Ammon's horn (tissue), 1 donor: ENCODE results near the gene WFDC13.
A peak's percentile ranks its signal among the peaks of the same experiment; 100 is the strongest.
"Not testable (repeated sequence)": the region's sequence is repeated elsewhere in the genome, so short reads cannot be mapped to it uniquely, and the experiment has no call there.

Experiments
- DNase-seq: peaks from one replicate; pipeline ENCODE4 v3.0.0-alpha.2; 2016; ENCODE audit warnings: low spot score

The WFDC13 gene, protein sequence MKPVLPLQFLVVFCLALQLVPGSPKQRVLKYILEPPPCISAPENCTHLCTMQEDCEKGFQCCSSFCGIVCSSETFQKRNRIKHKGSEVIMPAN

DNA sequence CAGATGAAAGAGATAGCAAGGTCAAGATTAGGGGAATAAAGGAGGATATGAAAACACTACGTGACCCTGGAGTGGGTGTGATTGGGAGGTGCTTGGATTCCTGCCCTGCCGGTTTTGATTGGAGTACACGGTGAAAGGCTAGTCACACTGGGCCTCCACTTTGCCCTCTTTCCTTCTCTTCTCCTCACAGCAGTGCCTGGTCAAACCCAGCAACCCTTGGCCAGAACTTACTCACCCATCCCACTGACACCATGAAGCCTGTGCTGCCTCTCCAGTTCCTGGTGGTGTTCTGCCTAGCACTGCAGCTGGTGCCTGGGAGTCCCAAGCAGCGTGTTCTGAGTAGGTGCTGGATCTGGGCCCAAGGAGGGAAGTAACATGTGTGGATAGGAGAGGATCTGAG lies at the start of gene WFDC13:
TSS of gene WFDC13 (plus strand) at position 166 of the 400 bp plus-strand sequence. CDS start at position 252, 86 bp downstream.
- peak; percentile 3 for DNase-seq

DNA sequence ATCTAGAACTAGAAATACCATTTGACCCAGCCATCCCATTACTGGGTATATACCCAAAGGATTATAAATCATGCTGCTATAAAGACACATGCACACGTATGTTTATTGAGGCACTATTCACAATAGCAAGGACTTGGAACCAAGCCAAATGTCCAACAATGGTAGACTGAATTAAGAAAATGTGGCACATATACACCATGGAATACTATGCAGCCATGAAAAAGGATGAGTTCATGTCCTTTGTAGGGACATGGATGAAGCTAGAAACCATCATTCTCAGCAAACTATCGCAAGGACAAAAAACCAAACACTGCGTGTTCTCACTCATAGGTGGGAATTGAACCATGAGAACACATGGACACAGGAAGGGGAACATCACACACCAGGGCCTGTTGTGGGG lies 44.8 kb upstream of the WFDC13 start:
- not testable (repeated sequence) for DNase-seq

DNA sequence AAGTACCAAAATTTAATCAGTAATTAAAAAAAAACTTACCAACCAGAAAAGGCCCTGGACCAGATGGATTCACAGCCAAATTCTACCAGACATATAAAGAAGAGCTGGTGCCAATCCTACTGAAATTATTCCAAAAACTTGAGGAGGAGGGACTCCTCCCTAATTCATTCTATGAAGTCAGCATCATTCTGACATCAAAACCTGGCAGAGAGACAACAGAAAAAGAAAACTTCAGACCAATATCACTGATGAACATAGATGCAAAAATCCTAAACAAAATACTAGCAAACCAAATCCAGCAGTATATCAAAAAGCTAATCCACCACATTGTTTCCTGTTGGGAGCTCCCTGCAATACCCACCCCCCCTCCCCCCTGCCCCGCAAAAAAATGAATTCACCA lies 31.7 kb upstream of the WFDC13 start, which contains the start of gene WFDC11:
TSS of gene WFDC11 (minus strand) at position 101 of the 400 bp plus-strand sequence. CDS start 19,639 bp downstream, outside the sequence.
- no peak for DNase-seq

DNA sequence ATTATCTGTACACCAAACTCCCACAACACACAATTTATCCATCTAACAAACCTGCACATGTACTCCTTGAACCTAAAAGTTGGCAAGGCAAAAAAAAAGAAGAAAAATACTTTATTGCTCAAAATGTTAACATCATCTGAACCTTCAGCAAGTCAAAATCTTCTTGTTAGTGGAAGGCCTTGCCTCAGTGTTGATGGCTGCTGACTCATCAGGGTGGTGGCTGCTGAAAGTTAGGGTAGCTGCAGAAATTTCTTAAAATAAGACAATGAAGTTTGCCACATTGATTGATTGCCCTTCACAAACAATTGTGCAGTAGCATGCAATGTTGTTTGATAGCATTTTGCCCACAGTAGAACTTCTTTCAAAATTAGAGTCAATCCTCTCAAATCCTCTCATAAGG lies 29.1 kb upstream of the WFDC13 start:
- DNase-seq: no peak

DNA sequence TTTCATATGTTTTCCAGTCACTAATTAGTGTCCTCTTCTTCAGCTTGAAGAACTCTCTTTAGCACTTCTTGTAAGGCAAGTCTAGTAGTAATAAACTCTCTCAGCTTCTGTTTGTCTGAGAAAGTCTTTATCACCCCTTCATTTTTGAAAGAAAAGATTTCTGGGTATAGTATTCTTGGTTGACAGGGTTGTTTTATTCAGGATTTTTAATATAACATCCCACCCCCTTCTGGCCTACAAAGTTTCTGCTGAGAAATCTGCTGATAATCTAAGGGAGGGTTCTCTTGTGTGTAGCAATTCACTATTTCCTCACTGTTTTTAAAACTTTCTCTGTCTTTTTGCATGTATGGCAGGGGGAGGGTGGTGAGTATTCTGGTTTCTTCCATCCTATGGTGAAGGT lies 22.2 kb upstream of the WFDC13 start:
- no peak for DNase-seq

DNA sequence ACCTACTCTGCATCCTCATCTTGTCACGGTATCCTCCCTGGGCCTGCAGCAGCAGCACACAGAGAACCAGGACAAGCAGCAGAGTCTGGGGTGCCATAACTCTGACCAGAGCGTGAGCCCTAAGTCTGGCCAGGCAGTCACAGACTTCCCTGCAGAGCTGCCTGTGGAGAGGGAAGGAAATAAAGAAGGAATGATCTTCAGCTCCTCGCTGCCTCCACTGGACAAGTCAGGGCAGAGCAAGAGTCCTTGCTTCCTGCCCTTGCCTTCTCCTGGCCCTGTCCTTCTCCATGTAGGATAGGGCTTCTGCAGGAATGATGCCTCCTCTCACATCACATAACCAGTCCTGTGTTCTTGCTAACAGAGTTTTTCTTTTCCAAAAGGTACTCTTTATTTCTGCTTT lies 15.9 kb upstream of the WFDC13 start:
- no peak for DNase-seq

DNA sequence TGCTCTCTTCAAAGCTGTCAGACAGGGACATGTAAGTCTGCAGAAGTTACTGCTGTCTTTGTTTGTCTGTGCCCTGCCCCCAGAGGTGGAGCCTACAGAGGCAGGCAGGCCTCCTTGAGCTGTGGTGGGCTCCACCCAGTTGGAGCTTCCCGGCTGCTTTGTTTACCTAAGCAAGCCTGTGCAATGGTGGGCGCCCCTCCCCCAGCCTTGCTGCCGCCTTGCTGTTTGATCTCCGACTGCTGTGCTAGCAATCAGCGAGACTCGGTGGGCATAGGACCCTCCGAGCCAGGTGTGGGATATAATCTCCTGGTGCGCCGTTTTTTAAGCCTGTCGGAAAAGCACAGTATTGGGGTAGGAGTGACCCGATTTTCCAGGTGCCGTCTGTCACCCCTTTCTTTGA lies 8.5 kb upstream of the WFDC13 start:
- DNase-seq: not testable (repeated sequence)

DNA sequence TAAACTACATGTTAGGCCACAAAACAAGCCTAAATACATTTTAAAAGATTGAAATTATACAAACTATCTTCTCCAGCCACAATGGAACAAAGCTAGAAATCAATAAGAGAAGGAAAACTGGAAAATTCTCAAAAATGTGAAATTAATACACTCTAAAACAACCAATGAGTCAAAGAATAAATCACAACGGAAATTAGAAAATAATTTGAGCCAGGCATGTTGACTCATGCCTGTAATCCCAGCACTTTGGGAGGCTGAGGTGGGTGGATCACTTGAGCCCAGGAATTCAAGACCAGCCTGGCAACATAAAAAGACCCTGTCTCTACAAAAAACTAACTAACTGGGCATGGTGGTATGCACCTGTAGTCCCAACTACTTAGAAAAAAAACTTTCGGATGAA lies 6.3 kb upstream of the WFDC13 start:
- DNase-seq: no peak

DNA sequence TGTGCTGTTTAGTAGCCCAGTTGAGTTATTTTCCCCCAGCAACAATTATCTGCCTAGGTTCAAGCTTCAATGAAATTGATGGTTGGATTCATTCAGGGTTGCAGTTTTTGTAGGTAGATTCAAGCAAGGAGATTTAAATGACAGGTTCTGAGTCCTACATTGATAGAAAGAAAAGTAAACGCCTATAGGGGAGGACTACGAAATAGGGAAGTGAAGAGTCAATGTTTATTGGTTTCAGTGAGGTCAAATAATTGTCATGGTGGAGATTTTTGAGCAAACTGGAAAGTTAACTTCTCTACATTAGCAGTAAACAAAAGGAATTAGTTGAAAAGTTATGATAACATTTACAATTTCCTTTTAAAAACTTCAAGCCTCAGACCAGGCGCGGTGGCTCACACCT lies 734 bp upstream of the WFDC13 start:
- DNase-seq: no peak

DNA sequence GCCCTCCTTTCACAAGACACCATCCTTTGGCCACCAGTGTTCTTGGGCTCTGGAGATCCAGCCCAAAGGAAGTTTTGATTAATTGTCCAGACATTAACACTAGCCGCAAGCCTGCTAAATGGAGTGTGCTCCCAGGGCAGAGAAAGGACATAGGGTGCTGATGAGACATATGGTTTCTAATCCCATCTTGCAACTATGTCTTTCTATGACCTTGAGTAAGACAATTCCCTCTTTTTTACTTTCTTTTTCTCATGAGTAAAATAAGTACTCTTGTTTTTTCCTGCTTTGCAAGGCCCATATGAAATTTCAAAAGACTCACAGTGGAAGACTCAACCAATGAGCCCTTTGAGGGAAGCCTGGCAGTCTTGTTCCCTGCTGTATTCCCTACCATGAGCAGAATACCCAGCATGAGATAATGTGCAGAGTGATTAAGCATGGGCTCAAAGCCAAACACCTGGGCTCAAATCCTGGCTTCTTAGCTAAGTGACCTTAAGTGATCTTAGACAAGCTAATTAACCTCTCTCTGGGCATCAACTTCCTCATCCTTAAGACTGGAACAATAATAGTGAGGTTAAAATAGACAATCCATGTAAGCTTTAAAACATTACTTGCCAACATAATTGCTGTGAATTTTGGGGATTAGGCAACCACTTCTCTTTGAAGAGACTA lies 3.3 kb downstream of the WFDC13 start, which contains the start of gene WFDC10B:
TSS of gene WFDC10B (minus strand) at position 51 of the 669 bp plus-strand sequence. CDS start 19,027 bp downstream, outside the sequence.
- no peak for DNase-seq

DNA sequence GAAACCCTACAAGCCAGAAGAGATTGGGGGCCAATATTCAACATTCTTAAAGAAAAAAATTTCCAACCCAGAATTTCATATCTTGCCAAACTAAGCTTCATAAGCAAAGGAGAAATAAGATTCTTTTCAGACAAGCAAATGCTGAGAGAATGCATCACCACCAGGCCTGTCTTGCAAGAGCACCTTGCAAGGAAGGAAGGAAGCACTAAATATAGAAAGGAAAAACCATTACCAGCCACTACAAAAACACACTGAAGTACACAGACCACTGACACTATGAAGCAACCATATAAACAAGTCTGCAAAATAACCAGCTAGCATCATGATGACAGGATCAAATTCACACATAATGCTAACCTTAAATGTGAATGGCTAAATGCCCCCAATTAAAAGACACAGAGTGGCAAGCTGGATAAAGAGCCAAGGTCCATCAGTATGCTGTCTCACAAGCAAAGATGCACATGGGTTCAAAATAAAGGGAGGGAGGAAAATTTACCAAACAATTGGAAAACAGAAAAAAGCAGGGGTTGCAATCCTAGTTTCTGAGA lies 14.4 kb downstream of the WFDC13 start:
- DNase-seq: not testable (repeated sequence)

DNA sequence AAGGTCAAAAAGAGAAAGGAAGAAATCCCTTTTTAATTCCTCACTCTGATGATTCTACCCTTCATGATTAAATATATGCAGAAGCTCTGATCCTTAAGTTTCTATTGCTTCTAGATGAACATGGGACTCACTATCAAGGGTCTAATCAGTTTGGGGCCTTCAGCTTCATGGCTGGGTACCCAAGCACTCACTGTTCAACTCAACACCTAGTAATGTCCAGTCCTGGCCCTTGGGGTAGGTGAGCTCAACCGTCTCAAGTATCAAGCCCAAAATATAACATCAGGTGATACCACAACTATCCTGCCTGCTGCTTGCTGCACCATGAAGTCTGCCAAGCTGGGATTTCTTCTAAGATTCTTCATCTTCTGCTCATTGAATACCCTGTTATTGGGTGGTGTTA lies 20.2 kb downstream of the WFDC13 start, which contains the start of gene SPINT4:
TSS of gene SPINT4 (plus strand) at position 301 of the 400 bp plus-strand sequence. CDS start at position 322, 21 bp downstream.
- DNase-seq: no peak

DNA sequence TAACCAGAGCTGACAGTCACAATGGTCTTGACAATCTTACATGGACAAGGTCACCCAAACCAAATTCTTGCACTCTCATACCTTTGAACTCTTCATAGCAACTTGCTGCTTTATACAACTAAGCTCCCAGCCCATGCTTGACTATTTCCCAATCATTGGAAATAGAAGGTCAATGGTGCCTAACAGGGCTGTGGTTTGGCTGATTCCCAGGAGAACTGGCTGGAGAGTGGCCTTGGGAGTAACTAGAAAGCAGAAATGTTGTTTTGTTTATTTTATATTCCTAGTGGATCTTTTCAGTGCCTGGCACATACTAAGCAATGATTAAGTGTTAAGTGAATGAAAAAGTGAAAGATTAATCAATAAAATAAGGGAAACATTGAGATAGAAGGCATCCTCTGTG lies 23.3 kb downstream of the WFDC13 start:
- no peak for DNase-seq

DNA sequence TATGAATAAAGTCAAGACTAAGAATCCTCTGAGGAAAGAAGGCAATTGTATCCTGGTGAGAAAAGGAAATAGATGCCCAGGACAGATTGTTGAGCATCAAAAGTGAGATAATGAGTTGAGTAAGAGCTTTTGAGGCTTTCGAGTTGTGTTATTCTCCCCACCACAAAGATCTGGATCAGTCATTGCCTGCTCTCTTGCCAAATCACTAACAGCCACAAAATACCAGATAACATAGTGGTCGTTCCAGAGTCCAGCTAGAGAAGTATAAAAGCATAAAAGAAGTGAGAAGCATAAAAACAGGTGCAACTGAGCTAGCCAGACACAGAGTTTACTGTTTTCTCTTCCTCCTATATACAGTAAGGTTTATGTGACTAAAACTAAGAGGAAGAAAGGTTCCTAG lies 25.2 kb downstream of the WFDC13 start:
- no peak for DNase-seq

DNA sequence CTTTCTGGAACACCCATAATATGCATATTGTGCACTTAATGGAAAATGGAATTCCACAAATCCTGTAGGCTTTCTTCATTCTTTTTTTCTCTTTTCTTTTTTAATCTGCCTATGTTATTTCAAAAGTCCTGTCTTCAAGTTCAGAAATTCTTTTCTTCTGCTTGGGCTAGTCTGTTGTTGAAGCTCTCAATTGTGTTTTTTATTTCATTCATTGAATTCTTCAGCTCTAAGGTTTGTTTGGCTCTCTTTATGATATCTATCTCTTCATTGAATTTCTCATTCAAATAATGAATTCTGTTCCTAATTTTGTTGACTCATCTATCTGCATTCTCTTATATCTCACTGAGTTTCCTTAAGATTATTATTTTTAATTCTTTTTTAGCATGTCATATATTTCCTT lies 30.4 kb downstream of the WFDC13 start:
- DNase-seq: no peak

DNA sequence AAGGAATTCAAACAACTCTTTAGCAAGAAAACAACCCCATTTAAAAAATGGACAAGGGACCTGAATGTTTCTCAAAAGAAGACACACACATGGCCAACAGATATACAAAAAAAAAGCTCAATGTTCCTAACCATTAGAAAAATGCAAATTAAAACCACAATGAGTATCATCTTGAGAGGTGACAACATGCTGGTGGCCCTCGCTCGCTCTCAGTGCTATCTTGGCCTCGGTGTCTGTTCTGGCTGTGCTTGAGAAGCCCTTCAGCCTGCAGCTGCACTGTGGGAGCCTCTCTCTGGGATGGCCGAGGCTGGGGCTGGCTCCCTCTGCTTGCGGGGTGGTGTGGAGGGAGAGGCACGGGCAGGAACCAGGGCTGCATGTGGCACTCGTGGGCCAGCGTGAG lies 33.7 kb downstream of the WFDC13 start:
- no peak for DNase-seq

DNA sequence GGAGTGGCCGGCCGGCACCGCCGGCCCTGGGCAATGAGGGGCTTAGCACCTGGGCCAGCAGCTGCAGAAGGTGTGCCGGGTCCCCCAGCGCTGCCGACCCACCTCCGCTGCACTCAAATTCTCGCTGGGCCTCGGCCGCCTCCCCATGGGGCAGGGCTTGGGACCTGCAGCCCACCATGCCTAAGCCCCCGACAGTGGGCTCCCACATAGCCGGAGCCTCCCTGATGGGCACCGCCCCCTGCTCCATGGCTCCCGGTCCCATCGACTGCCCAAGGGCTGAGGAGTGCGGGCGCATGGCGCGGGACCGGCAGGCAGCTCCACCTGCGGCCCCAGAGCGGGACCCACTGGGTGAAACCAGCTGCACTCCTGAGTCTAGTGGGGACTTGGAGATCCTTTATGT lies 34.1 kb downstream of the WFDC13 start:
- DNase-seq: no peak

DNA sequence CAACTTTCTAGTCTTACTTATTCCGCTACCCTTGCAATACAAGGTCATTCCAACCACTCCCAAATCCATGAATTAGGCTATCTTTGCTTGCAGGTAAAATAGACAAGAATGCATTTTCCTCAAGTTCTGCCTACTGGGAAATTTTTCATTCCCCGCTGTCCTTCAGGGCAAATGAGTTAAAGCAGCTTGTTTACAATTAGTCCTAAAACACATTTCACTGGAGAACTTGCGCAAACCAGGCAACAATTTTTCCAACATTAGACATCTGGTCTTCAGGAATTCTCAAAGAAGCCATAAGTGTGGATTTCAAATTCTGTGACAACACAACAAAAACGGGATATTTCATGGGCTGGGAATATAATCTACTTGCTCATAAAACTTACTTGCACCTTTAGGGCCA lies 40.8 kb downstream of the WFDC13 start:
- no peak for DNase-seq

DNA sequence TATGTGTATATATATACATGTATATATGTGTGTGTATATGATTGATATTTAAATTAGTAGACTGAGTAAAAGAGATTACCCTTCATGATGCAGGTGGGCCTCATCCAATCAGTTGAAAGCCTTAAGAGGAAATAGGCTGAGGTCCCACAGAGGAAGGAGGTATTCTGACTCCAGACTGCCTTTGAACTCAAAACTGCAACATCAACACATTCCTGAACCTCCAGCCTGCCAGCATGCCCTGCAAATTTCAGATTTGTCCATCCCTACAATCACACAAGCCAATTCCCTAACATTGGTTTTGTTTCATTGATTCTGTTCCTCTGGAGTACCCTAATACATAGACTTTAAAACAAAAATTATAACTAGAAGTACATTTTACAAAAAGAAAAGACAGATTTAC lies 43.2 kb downstream of the WFDC13 start:
- no peak for DNase-seq

DNA sequence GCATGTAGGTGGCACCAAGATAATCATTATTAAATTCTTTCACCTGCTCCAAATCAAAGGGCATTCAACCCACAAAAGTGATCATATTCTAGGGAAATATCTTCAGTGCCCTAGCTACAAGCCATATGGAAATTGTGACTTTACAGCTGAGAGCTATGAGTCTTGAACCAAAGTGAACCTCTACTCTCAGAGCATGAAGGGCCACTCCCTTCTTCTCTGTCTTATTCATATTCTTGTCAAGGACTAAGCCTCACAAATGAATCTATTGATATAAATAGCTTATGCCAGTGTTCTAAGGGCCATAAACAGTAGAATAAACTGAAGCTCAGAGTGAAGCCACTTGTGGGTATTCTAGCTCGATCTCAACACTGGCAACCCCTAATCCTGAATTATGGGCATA lies 49.9 kb downstream of the WFDC13 start:
- no peak for DNase-seq

DNA sequence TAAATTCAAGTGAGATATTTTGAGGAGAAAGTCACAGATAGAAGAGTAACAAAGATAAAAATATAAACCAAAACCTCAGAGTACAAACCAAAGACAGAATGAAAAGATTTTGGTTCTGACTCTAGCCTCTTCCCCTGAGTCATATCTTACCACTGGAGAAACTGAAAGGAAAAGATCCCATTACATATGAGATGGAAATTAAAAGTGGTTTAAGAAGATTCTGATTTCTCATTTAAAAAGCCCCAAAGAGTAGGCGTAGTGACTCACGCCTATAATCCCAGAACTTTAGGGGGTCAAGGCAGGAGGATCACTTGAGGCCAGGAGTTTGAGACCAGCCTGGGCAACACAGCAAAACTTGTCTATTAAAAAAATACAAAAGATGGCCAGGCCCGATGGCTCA lies 50.9 kb downstream of the WFDC13 start:
- no peak for DNase-seq

DNA sequence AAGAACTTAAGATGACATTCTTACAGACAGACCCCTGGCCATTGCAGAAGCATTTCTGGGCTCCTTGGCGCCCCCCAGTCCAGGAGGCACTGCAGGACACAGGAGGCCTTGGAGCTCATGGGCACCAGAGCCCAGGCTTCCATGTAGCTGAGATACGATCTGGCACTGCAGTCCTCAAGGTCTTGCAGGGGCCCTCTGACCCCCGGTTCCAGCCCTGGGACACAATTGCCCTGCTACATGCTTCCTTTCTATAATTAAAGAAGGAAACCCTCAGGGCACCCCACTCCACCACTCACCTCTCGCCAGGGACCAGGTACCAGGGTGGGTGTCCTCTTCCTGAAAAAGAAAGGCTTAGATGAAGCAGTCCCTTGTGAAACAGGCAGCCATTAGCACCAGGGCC lies 56.3 kb downstream of the WFDC13 start:
- DNase-seq: no peak
